Stomach (tissue), 9 donors: Measurements from ENCODE around the gene DPP8. TPM values are rescaled to one million over a fixed set of nuclear protein-coding genes. Genes with fewer than 3 reads are reported as not detected.

Experiments
- DNase-seq, 2 donors: peaks; one replicate each; pipeline versions ENCODE4 v3.0.0 to v3.0.0-alpha.2; 2013 to 2019
- H3K27ac ChIP-seq, 5 donors: fragments of 200-600 bp in 4 of 5; sonication (generic) in 4 of 5; one replicate each; pipeline ENCODE4 v1.5.1; 2013 to 2019; ENCODE audit warnings: mild to moderate bottlenecking in 1 of 5, moderate library complexity in 1 of 5
- H3K27me3 ChIP-seq, 3 donors: fragments of 200-600 bp; sonication (generic); one replicate each; pipeline ENCODE4 v1.5.1; 2017 to 2019; ENCODE audit warnings: mixed run types in 1 of 3
- H3K36me3 ChIP-seq, 4 donors: fragments of 200-600 bp; sonication (generic); 1 replicate in 3 of 4; 2 replicates in 1 of 4; pipeline ENCODE4 v1.5.1; 2016 to 2019
- H3K4me1 ChIP-seq, 4 donors: fragments of 200-600 bp; sonication (generic); one replicate each; pipeline ENCODE4 v1.5.1; 2016 to 2019
- H3K4me3 ChIP-seq, 4 donors: fragments of 200-600 bp; sonication (generic) in 3 of 4; one replicate each; pipeline ENCODE4 v1.5.1; 2016 to 2019; ENCODE audit warnings: mild to moderate bottlenecking in 1 of 4
- H3K9me3 ChIP-seq, 4 donors: fragments of 200-600 bp; sonication (generic); one replicate each; pipeline ENCODE4 v1.5.1; 2016 to 2019
- EP300 ChIP-seq: sonication (generic); formaldehyde crosslinking; IDR thresholded peaks from one replicate; pipeline ENCODE4 v1.6.1; 2017; ENCODE audit warnings: antibody characterized with exemption
- POLR2A ChIP-seq, 4 donors: fragments of 450-650 bp; IDR thresholded peaks; one replicate each; pipeline ENCODE4 v1.6.1; 2016; ENCODE audit warnings: antibody characterized with exemption in 4 of 4, control low read depth in 2 of 4, mild to moderate bottlenecking in 1 of 4, moderate library complexity in 1 of 4
- POLR2AphosphoS5 ChIP-seq, 3 donors: sonication (generic); formaldehyde crosslinking; IDR thresholded peaks; one replicate each; pipeline ENCODE4 v1.6.1; 2016; ENCODE audit warnings: antibody characterized with exemption in 3 of 3
- WGBS, 5 donors: extraction: QIAGEN DNeasy Blood & Tissue Kit in 3 of 5; methylation state at CpG; one replicate each; pipeline versions ENCODE4 v1.1.5 to v1.1.7; 2013 to 2018; 5-methylcytosine and 5-hydroxymethylcytosine counted together
- intact Hi-C: fragments of 100-400 bp; cut with DNase I; formaldehyde crosslinking; loops from one replicate; pipeline ENCODE4 v1.15.1; 2023; ENCODE audit warnings: low total_unique reads
- polyA plus RNA-seq, 3 donors: library from polyadenylated mRNA; stranded (reverse); fragments of 200-250 nt; gene quantifications; one replicate each; pipeline ENCODE4 v1.2.3, GENCODE V29; 2013
- small RNA-seq, 4 donors: library from RNA; depleted of rRNA; stranded (forward); fragments of <200 nt; gene quantifications; one replicate each; pipeline ENCODE3, GENCODE V24; 2016
- total RNA-seq, 5 donors: library from RNA; depleted of rRNA; stranded (reverse); fragments of >200 nt; gene quantifications; one replicate each; pipeline versions ENCODE4 v1.1.0 to v1.2.3, GENCODE V29; 2014 to 2016
- TF ChIP-seq, protein P1 (sequence below), 7 experiments: fragments of 450-650 bp in 4 of 7; fragments of 200-600 bp in 3 of 7; sonication (generic) in 3 of 7; IDR thresholded peaks; one replicate each; pipeline ENCODE4 v1.5.1; 2016 to 2019; ENCODE audit warnings: antibody characterized with exemption in 7 of 7, control low read depth in 2 of 7, mild to moderate bottlenecking in 1 of 7
- donor health status: healthy with polysubstance abuse.
- donor health status: Bipolar disorder and iron deficiency.
- donor health status: healthy.

Gene DPP8
- total and polyA plus RNA-seq, 8 donors, result 4.5 to 89.0 (median 21.6) TPM

DNA sequence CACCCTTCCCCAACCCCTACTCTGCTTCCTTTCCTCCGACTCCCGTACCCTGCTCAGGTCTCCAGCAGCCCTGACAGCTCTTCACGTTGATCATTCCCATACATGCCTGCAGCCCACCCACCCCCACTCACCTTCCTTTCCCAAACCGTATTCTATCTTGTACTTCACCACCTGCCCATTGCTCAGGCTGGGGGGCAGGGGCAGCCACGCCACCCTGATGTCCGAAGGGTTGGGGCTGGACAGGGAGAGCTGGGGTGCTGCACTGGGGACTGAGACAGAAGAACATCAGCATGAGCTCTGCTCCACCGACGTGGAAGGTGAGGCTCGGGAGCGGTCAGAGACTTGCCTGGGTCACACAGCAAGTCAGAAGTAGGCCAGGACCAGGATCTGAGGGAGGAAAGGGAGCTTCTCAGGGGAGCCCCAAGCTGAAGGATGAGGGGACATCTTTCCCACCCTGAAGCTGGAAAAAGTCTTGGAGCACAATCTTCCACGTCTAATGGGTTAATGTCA is 123.2 kb downstream of the DPP8 start:
- peaks cover 0 to 16% (median 11%) of the 10 kb centered on the region in 4 donors for H3K4me1 ChIP-seq
- no peak overlapping the region for H3K4me3 ChIP-seq
- no peaks in the 10 kb centered on the region for H3K9me3 ChIP-seq
- DNase-seq, result no peak
- peaks cover 0 to 74% (median 45%) of the 10 kb centered on the region in 3 donors for H3K27me3 ChIP-seq
- 73 to 88% (median 82%) methylated on average over 9 to 11 of the region's 11 CpGs for WGBS, 5 donors
- H3K36me3 ChIP-seq, result no peaks in the 10 kb centered on the region
- no peak for TF ChIP-seq EP300
- TF ChIP-seq POLR2A (IDR thresholded peaks at IDR 0.05), result no peak
- TF ChIP-seq POLR2AphosphoS5 (IDR thresholded peaks at IDR 0.05), result no peak
- TF ChIP-seq, protein P1, sequence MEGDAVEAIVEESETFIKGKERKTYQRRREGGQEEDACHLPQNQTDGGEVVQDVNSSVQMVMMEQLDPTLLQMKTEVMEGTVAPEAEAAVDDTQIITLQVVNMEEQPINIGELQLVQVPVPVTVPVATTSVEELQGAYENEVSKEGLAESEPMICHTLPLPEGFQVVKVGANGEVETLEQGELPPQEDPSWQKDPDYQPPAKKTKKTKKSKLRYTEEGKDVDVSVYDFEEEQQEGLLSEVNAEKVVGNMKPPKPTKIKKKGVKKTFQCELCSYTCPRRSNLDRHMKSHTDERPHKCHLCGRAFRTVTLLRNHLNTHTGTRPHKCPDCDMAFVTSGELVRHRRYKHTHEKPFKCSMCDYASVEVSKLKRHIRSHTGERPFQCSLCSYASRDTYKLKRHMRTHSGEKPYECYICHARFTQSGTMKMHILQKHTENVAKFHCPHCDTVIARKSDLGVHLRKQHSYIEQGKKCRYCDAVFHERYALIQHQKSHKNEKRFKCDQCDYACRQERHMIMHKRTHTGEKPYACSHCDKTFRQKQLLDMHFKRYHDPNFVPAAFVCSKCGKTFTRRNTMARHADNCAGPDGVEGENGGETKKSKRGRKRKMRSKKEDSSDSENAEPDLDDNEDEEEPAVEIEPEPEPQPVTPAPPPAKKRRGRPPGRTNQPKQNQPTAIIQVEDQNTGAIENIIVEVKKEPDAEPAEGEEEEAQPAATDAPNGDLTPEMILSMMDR (IDR thresholded peaks at IDR 0.05), result no peak
- intact Hi-C loops, result no loop called here
- H3K27ac ChIP-seq, result no peak overlapping the region

DNA sequence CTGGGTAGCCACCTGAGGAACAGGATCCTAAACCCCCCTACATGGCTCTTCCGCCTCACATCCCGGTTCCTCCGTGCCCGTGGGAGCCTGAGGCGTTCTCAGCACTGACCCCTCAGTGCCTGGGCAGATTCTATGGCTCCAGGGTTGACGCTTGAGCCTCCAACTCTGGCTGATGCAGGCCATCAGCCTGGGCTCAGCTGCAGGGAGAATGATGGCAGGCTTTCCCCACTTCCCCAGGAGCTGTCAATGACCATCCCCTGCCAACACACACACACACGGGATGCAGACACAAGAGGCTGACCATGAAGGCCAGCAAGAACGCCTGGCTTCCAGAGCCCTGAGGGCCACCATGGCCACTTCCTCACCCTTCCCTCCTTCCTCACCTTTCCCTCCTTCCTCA is 123.9 kb downstream of the DPP8 start:
- Histone ChIP-seq H3K27ac (no peak overlapping the region), H3K27me3 (peaks cover 0 to 76% (median 52%) of the 10 kb centered on the region in 3 donors), H3K36me3 (no peaks in the 10 kb centered on the region), H3K4me1 (peaks cover 0 to 16% (median 11%) of the 10 kb centered on the region in 4 donors), H3K9me3 (no peaks in the 10 kb centered on the region), H3K4me3 (no peak overlapping the region)
- TF ChIP-seq EP300 (no peak), POLR2A (IDR thresholded peaks at IDR 0.05) (no peak), POLR2AphosphoS5 (IDR thresholded peaks at IDR 0.05) (no peak)
- TF ChIP-seq, protein P1 (IDR thresholded peaks at IDR 0.05), result no peak
- no peak for DNase-seq
- WGBS, 5 donors, result 82 to 89% (median 85%) methylated on average over 8 of the region's 8 CpGs
- intact Hi-C loops, result no loop called here

DNA sequence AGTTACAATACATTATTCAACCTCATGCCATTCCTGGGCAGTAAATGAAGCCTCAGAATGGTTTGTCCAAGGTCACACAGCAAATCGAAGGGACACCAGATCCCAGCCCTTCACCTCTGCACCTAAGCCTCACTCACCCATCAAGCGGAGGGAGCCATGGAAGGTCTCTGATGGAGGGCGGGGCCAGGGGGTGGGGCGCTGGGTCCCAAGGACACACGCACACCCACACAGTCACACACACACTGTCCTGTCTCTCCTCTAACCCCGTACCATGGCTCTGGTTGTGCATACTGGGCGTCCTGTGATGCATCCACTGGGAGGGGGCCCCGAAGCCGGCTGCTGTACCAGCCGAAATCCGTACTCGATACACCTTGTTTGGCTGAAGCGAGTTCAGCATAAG is 124.4 kb downstream of the DPP8 start:
- no peaks in the 10 kb centered on the region for H3K36me3 ChIP-seq
- H3K4me3 ChIP-seq, result no peak overlapping the region
- H3K9me3 ChIP-seq, result no peaks in the 10 kb centered on the region
- TF ChIP-seq EP300 (no peak), POLR2AphosphoS5 (IDR thresholded peaks at IDR 0.05) (no peak), POLR2A (IDR thresholded peaks at IDR 0.05) (no peak)
- TF ChIP-seq, protein P1 (IDR thresholded peaks at IDR 0.05), result no peak
- intact Hi-C loops, result no loop called here
- no peak for DNase-seq
- H3K4me1 ChIP-seq, result peaks cover 0 to 16% (median 11%) of the 10 kb centered on the region in 4 donors
- H3K27ac ChIP-seq, result no peak overlapping the region
- WGBS, 5 donors, result 83 to 94% (median 88%) methylated on average over 13 of the region's 13 CpGs
- H3K27me3 ChIP-seq, result peaks cover 0 to 77% (median 54%) of the 10 kb centered on the region in 3 donors

Small RNAs within 50 kb of the gene (small RNA-seq; reads per million reads assigned to genes)
- gene AC105129.1 (0 reads per million in 4 donors), gene RF00019 (0 reads per million in 4 donors), gene RNU6-19P (0 to 0.45 (median 0) reads per million in 4 donors)

Other genes starting within 250 kb of the DPP8 start
- 10 to 100 TPM in 2 of 5 donors, 1 to 10 TPM in 3; 2.6 to 17.5 (median 6.1) TPM for gene PARP16, start 230.8 kb downstream of the DPP8 start, total RNA-seq
- 1 to 10 TPM; 5.3 to 8.6 (median 7.4) TPM for gene PARP16, start 230.8 kb downstream of the DPP8 start, polyA plus RNA-seq
- gene RNU5A-1, start 221.6 kb downstream of the DPP8 start, total RNA-seq, result not detected
- not detected for gene RNU5A-1, start 221.6 kb downstream of the DPP8 start, polyA plus RNA-seq
- not detected for gene RNU5B-1, start 213.0 kb downstream of the DPP8 start, total RNA-seq
- not detected for gene RNU5B-1, start 213.0 kb downstream of the DPP8 start, polyA plus RNA-seq
- 1 to 10 TPM in 2 of 5 donors, not detected in 3; 1.7 to 5.8 TPM for gene IGDCC3, start 139.7 kb downstream of the DPP8 start, total RNA-seq
- gene IGDCC3, start 139.7 kb downstream of the DPP8 start, polyA plus RNA-seq, result under 1 TPM in 2 of 3 donors, not detected in 1; 0.08 to 0.12 TPM
- 10 to 100 TPM in 1 of 5 donors, 1 to 10 TPM in 2, not detected in 2; 3.6 to 11.2 (median 6.7) TPM for gene IGDCC4, start 94.7 kb downstream of the DPP8 start, total RNA-seq
- gene IGDCC4, start 94.7 kb downstream of the DPP8 start, polyA plus RNA-seq, result 1 to 10 TPM in 1 of 3 donors, under 1 TPM in 2; 0.85 to 2.6 (median 0.93) TPM
- 100 to 1,000 TPM in 1 of 5 donors, 10 to 100 TPM in 3, 1 to 10 TPM in 1; 7.0 to 128 (median 32.6) TPM for gene HACD3, start 12.8 kb upstream of the DPP8 start, total RNA-seq
- gene HACD3, start 12.8 kb upstream of the DPP8 start, polyA plus RNA-seq, result 10 to 100 TPM; 11.5 to 16.7 (median 13.5) TPM
- 10 to 100 TPM in 4 of 5 donors, 1 to 10 TPM in 1; 7.2 to 73.2 (median 42.0) TPM for gene INTS14, start 93.4 kb upstream of the DPP8 start, total RNA-seq
- 10 to 100 TPM; 14.9 to 19.7 (median 15.8) TPM for gene INTS14, start 93.4 kb upstream of the DPP8 start, polyA plus RNA-seq
- 10 to 100 TPM in 1 of 5 donors, 1 to 10 TPM in 3, not detected in 1; 1.3 to 18.5 (median 5.3) TPM for gene SLC24A1, start 104.2 kb upstream of the DPP8 start, total RNA-seq
- gene SLC24A1, start 104.2 kb upstream of the DPP8 start, polyA plus RNA-seq, result 1 to 10 TPM; 3.4 to 6.4 (median 6.0) TPM